Mucosa of gallbladder (tissue), 1 donor: Measurements from ENCODE around the gene TUBGCP3. TPM values are rescaled to one million over a fixed set of nuclear protein-coding genes. Genes with fewer than 3 reads are reported as not detected.
"Not testable (repeated sequence)": the region's sequence is repeated elsewhere in the genome, so short reads cannot be mapped to it uniquely, and the experiment has no call there.

Experiments used
- DNase-seq: peaks from one replicate; pipeline ENCODE4 v3.0.0-alpha.2; 2020; ENCODE audit warnings: low spot score
- total RNA-seq: library from RNA; stranded (reverse); gene quantifications from one replicate; pipeline ENCODE4 v1.2.1, GENCODE V29; 2021
- donor health status: DM: no; HTN: no; CAD: no.

TUBGCP3 gene
- total RNA-seq, 1 donor from 2014 or later, result 27.2 TPM

GRCh38 chr13:112576768-112577167 lies 11.2 kb downstream of the TUBGCP3 start:
- no peak for DNase-seq

DNA sequence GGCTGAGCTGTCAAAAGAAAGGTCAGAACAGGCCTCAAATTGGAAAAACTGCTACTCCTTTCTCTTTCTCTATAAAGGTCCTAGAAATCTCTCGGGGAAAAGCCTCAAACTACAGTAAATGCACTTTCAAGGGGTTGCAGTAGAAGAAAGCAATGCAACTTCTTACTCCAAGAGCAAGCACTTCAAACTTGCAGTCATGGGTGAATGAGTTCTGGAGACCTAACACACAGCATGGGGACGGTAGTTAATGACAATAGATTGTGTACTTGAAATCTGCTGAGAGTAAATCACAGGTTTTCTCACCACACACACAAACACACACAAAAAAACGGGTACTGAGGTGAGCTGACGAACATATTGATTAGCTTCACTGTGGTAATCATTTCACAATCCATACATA lies 11.8 kb downstream of the TUBGCP3 start:
- DNase-seq, result no peak

GRCh38 chr13:112575675-112576074 lies 12.3 kb downstream of the TUBGCP3 start:
- no peak for DNase-seq

DNA sequence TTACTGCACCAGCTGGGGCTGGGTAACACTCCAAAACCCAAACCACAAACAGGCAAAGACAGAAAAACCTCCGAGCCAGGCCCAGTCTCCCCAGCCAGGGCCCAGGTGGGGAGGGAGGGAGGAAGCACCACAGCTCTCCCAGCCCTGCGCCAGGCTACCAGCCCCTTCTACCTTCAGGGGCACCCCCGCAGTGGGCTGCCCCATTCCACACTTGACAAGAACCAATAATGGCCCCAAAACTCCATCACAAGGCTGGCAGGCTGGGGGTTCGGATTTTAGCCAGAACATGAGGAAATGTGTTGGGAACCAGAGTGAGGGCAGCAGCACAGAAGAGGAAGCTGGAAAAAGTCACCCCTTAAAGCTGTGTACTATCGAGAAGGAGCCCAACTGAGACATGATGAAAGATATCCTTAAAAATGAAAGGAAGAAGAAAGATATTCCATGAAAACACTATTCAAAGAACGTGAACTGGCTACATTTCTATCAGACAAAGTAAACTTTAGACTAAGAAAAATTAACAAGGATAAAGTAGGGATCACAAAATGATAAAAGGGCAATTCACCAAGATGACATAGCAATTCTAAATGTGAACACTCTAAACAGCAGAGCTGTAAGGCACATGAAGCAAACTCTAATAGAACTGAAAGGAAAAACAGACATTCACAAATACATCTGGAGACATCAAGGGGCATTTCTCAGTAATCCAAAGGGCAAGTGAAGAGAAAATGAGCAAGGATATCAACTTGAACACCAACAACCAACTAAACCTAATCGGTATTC lies 12.9 kb downstream of the TUBGCP3 start:
- no peak for DNase-seq

DNA sequence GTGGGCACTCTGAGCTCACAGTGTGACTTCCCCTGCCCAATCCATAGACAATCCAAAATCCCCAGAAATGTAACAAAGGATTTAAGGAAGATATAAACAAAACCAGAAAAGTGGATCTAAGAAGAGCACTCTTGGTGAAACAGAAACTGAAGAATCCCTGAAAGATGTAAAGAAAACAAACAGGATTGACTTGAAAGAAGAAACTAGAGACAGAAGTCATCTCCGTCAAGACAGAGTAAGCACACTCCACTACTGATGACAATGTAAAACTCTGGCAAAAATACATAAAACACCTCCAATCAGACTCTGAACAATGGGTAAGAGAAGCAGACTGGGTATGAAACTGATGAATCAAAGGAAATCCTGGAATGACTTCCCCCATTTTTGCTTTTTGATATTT lies 13.5 kb downstream of the TUBGCP3 start:
- DNase-seq, result no peak

- no peak for DNase-seq
Measured at GRCh38 chr13:112573710-112574109, 14.2 kb downstream of the TUBGCP3 start.

DNA sequence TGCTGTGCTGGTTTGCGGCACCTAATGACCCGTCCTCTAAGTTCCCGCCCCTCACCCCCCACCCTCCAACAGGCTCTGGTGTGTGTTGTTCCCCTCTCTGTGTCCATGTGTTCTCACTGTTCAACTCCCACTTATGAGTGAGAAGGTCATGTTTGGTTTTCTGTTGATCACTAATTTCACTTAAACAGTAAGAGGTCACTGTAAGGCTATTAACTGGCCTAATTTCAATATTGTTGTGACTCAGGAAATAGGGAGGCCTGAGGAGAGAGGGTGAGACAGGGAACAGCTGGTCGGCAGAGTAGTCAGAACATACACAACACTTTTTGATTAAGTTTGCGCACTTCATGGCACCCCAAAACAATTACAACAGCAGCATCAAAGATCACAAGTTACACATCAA lies 15.6 kb downstream of the TUBGCP3 start:
- no peak for DNase-seq

- DNase-seq, result no peak
Measured at GRCh38 chr13:112569821-112570220, 18.1 kb downstream of the TUBGCP3 start.

- no peak for DNase-seq
Measured at GRCh38 chr13:112567161-112567862, 20.6 kb downstream of the TUBGCP3 start.

DNA sequence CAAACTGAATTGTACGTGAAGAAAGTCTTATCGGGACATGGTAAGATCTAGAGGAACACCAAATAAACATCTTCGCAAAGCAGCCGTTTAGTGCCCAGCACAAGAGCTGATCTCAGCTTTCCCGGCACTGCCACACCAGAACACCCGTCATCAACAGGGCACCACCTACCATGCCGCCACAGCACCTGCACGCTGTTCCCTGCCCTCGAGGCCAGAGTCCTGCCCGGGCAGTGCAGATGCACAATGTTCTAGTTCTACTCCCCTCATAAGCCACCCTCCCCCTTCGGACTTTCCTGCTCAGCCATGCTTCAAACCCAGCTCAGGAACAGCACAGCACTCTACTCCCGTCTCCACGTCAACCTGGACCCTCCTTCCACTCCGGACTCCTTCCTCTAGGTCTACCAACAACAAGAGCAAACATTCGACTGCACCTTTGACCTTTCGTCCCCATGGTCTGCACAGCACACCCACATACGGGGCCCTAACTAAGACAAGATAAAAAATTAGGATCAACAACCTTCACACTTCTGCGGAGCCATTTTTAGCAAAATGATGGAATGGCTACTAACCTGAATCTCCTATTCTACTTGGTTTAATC lies 25.1 kb downstream of the TUBGCP3 start:
- no peak for DNase-seq

DNA sequence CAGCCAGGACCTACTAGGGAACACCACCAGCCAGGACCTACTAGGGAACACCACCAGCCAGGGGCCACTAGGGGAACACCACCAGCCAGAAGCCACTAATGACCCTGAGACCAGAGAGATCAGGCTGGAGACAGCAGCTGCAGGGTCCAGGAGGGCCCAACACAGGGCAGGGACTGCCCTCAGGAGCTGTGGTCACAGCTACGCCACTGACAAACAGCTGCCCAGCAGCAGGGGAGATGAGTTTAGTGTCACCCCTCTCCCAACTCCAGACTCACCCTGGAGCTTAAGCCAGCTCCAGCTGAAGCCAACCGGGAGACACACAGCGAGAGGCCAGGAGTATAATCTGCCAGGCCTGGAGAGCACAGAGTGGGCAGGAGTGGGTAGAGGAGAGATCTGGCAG lies 25.7 kb downstream of the TUBGCP3 start:
- DNase-seq, result no peak

DNA sequence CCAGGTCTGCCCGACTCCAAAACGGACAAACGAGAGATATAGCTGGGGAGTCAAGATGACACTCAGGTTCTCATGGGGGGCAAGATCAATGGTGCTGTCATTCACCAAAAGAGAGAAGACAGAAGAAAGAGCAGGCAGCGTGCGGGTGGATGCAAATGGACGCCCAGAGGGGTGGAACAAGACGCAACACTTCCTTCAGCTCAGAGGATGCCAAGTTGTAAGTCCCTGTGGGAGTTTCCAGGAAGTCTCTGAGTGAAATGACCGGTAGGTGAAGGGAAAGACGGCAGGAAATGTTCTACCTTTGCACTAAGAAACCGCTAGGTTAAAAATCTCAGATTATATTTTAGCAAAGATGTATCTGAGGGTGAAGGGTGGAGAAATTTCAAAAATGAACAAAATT lies 26.5 kb downstream of the TUBGCP3 start:
- DNase-seq, result no peak

DNA sequence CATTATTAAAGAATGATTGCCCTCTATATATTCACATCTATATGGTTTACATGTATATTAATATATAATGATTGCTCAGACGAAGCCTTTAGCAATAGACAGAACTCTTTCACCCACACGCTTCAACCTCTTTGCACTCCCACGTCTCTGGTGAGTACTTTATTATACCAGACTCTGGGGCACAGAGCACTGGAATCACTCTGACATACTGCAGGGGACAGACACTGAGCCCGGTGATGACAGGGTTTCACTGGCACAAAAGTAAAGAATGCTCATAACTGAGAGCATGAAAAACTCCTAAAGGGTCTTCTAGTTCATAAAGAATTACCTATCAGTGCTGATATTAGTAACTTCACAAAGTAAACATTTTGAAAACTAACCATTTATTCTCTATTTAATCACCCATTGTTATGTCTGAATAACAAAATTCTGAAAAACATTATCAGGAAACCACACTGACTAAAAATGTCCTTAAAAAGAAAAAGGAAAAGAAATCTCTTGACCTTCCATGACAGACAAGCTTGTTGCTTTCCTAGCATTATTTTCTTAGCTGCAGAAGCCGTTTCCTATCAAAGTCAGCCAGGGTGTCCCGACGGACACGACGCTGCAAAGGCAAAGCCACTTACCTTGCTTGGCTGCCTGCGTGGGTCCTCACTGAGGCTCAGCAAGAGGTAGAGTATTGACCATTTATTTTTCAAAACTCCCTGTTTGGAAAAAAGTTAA lies 29.1 kb downstream of the TUBGCP3 start:
- DNase-seq, result no peak

DNA sequence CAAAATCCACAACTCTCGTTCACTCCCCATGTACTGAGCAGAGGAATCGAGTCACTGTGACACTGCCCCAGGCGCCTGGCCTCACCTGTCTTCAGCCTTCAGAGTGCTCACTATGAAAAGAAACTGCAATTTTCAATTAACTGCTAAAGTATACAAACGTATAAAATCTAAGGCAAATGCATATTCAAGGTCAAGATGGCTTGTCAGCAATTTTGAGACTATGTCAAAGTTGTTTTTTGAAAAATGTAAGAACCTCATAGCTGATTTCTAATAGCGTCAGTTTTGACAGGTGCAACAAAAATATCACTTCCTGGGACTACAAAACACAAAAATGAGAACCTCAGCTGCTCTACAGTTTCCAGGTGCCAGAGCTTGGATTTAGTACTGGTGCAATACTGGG lies 31.4 kb downstream of the TUBGCP3 start:
- DNase-seq, result no peak

GRCh38 chr13:112554214-112554850 lies 33.6 kb downstream of the TUBGCP3 start:
- no peak for DNase-seq

- DNase-seq, result not testable (repeated sequence)
Measured at GRCh38 chr13:112548975-112549374, 39.0 kb downstream of the TUBGCP3 start.

DNA sequence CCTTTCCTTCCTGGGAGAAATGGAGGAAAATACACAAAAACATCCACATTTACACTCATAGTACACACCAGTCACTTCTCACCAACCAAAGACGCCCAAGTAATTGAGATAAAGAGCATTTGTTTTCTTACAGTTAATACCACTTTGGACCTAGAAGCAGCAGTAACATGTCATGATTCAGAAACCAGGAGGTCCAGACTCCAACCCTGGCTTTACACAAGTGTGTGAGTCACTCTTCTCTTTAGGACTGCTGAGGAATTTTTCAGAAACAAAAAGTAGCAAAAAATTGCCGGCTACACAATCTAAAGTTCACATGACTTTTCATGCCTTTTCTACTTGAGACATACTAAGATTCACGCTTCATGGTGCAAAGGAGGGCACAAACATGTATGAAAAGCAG lies 42.1 kb downstream of the TUBGCP3 start:
- DNase-seq, result no peak

- no peak for DNase-seq
Measured at GRCh38 chr13:112532837-112533745, 54.9 kb downstream of the TUBGCP3 start.

DNA sequence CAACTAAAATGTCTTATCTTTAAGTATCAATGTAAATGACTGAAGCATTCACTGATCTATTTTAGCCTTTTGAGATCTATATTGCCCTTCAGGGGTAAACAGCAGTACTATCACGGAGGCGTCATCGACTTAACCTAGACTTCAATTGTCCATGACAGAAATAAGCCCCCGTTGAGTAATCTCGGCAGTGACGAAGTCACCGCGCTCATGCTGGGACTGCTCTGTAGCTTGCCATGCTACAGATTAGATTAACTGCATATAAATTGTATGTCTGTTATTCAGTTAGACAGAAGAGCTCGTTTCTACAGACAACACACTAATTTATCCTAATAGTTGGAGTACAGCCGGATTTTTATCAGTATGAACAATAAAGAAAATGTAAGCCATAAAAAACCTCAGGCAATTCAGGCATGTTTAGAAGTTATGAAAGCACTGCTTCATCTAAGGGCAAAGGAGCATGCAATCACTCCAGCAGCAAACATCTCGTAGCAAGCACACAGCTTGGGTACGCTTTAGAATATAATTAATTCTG lies 56.6 kb downstream of the TUBGCP3 start:
- DNase-seq, result no peak

DNA sequence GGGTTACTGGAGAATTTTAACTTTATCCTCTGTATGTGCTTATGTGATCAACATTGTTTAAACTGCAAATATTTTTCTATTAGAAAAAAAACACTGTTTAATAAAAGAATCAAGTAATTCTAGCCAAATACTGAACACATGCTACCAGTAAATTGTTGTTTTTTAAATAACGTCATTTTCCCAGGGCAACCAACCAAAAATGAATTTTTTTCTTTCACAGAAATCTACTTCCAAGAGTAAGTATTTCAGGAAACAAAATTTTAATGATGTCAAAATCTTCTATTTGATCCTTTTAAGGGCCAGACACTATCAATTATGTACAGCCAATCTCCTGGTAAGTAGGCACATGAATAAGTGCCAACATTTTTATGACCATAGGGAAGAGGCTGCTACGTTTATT lies 57.1 kb downstream of the TUBGCP3 start:
- DNase-seq, result no peak
